IMR-90 (cell line): ENCODE results near the gene ELAC1. TPM values are rescaled to one million over a fixed set of nuclear protein-coding genes. Genes with fewer than 3 reads are reported as not detected.

ENCODE experiments used
- ATAC-seq: fragments of 200-7000 bp; cut with Tn5 transposase; 2 replicates; pipeline ENCODE4 v1.9.1; 2020; ENCODE audit warnings: low read depth, mild to moderate bottlenecking, moderate library complexity
- BruUV-seq: library from RNA; stranded (reverse); fragments of 400-500 nt; replicated peaks from 2 replicates; lab custom pipeline; 2021; lab: Mats Ljungman, UMichigan
- CTCF ChIA-PET: fragments of 300-600 bp; formaldehyde crosslinking; extraction: SDS; loops from one replicate; lab custom pipeline; 2021; ENCODE audit warnings: antibody characterized with exemption; lab: Yijun Ruan, JAX
- POLR2A ChIA-PET: fragments of 300-600 bp; sonication (Branson Sonifier 250); formaldehyde crosslinking; loops from one replicate; lab custom pipeline; 2022; ENCODE audit warnings: antibody characterized with exemption; ENCODE audit not compliant: unreplicated experiment; lab: Charles Lee
- DNase-seq: peaks from one replicate; pipeline ENCODE4 v3.0.0; 2013
- H2AFZ ChIP-seq: replicated peaks from 2 replicates; pipeline ENCODE3; 2013; ENCODE audit warnings: low read length, mild to moderate bottlenecking; ENCODE audit not compliant: poor library complexity
- H2AK5ac ChIP-seq: 2 replicates; pipeline ENCODE4 v1.6.1; 2013; ENCODE audit warnings: low read depth, low read length, inconsistent platforms
- H2AK9ac ChIP-seq: replicated peaks from 2 replicates; pipeline ENCODE3; 2013; ENCODE audit warnings: mild to moderate bottlenecking, low read depth, low read length, moderate library complexity; ENCODE audit not compliant: poor library complexity
- H2BK120ac ChIP-seq: 2 replicates; pipeline ENCODE4 v1.6.1; 2013; ENCODE audit warnings: low read depth, low read length, inconsistent platforms
- H2BK15ac ChIP-seq: 3 replicates; pipeline ENCODE4 v1.6.1; 2013; ENCODE audit warnings: low read depth, low read length, inconsistent platforms
- H2BK20ac ChIP-seq: 2 replicates; pipeline ENCODE4 v1.6.1; 2013; ENCODE audit warnings: low read depth, mild to moderate bottlenecking, inconsistent platforms, low read length, moderate library complexity
- H2BK5ac ChIP-seq: 2 replicates; pipeline ENCODE4 v1.6.1; 2013; ENCODE audit warnings: mild to moderate bottlenecking, low read depth, low read length, inconsistent platforms; ENCODE audit not compliant: poor library complexity, severe bottlenecking
- H3K14ac ChIP-seq: replicated peaks from 2 replicates; pipeline ENCODE4 v1.6.1; 2013; ENCODE audit warnings: low read depth, low read length, inconsistent platforms
- H3K18ac ChIP-seq: 2 replicates; pipeline ENCODE4 v1.6.1; 2013; ENCODE audit warnings: low read depth, low read length, control low read depth
- H3K23ac ChIP-seq: 2 replicates; pipeline ENCODE4 v1.6.1; 2013; ENCODE audit warnings: low read depth, low read length, inconsistent platforms
- H3K27ac ChIP-seq: 2 replicates; pipeline ENCODE4 v1.5.1; 2013; ENCODE audit warnings: mild to moderate bottlenecking, control low read depth, low read length; ENCODE audit not compliant: insufficient read depth
- H3K27me3 ChIP-seq: 2 replicates; pipeline ENCODE4 v1.6.1; 2013; ENCODE audit warnings: low read length; ENCODE audit not compliant: control insufficient read depth, insufficient read depth
- H3K36me3 ChIP-seq: 2 replicates; pipeline ENCODE4 v1.6.1; 2013; ENCODE audit warnings: low read length, mixed read lengths; ENCODE audit not compliant: control insufficient read depth, insufficient read depth
- H3K4ac ChIP-seq: 2 replicates; pipeline ENCODE4 v1.6.1; 2013; ENCODE audit warnings: low read depth, low read length, inconsistent platforms
- H3K4me1 ChIP-seq: 2 replicates; pipeline ENCODE4 v1.6.1; 2013; ENCODE audit warnings: low read length, mixed read lengths; ENCODE audit not compliant: control insufficient read depth, insufficient read depth
- H3K4me2 ChIP-seq: 2 replicates; pipeline ENCODE4 v1.6.1; 2013; ENCODE audit warnings: low read depth, mild to moderate bottlenecking, control low read depth, low read length, moderate library complexity
- H3K4me3 ChIP-seq: 2 replicates; pipeline ENCODE4 v1.5.1; 2013; ENCODE audit warnings: low read depth, mild to moderate bottlenecking, control low read depth, low read length, moderate library complexity; ENCODE audit not compliant: insufficient read depth
- H3K56ac ChIP-seq: 2 replicates; pipeline ENCODE4 v1.6.1; 2013; ENCODE audit warnings: low read length, inconsistent platforms; ENCODE audit not compliant: insufficient read depth; ENCODE audit errors: extremely low read depth
- H3K79me1 ChIP-seq, 2 experiments: 2 replicates each; pipeline ENCODE4 v1.6.1; 2013; ENCODE audit warnings: low read length in 2 of 2, inconsistent platforms in 1 of 2, low read depth in 1 of 2
- H3K9ac ChIP-seq: 2 replicates; pipeline ENCODE4 v1.6.1; 2013; ENCODE audit warnings: low read depth, low read length, control low read depth
- H3K9me1 ChIP-seq: 2 replicates; pipeline ENCODE4 v1.6.1; 2013; ENCODE audit warnings: low read length, inconsistent platforms; ENCODE audit not compliant: insufficient read depth
- H3K9me3 ChIP-seq: 2 replicates; pipeline ENCODE4 v1.6.1; 2013; ENCODE audit warnings: low read length; ENCODE audit not compliant: control insufficient read depth, insufficient read depth
- H4K20me1 ChIP-seq: 2 replicates; pipeline ENCODE4 v1.6.1; 2013; ENCODE audit warnings: low read length, inconsistent platforms; ENCODE audit not compliant: insufficient read depth
- H4K5ac ChIP-seq: 2 replicates; pipeline ENCODE4 v1.6.1; 2013; ENCODE audit warnings: mild to moderate bottlenecking, low read depth, low read length, control low read depth
- H4K8ac ChIP-seq, 2 experiments: 2 replicates each; pipeline ENCODE4 v1.6.1; 2013; ENCODE audit warnings: low read depth in 2 of 2, low read length in 2 of 2, control low read depth in 1 of 2, inconsistent platforms in 1 of 2
- H4K91ac ChIP-seq: 2 replicates; pipeline ENCODE4 v1.6.1; 2013; ENCODE audit warnings: low read depth, low read length, inconsistent platforms; ENCODE audit not compliant: insufficient read depth
- CHD1 ChIP-seq: IDR thresholded peaks from 2 replicates; pipeline ENCODE4 v1.6.1; 2012; ENCODE audit warnings: low read depth, low read length, improper control_type of control experiment
- ELK1 ChIP-seq: fragments of 150-350 bp; IDR thresholded peaks from 2 replicates; pipeline ENCODE4 v1.6.1; 2016; ENCODE audit warnings: low read depth, mild to moderate bottlenecking, low read length, moderate library complexity, borderline replicate concordance
- MAZ ChIP-seq: IDR thresholded peaks from 2 replicates; pipeline ENCODE4 v1.6.1; 2012; ENCODE audit warnings: low read depth, mild to moderate bottlenecking, low read length, improper control_type of control experiment, moderate library complexity, borderline replicate concordance
- MXI1 ChIP-seq: IDR thresholded peaks from 2 replicates; pipeline ENCODE4 v1.6.1; 2012; ENCODE audit warnings: low read depth, mild to moderate bottlenecking, low read length, moderate library complexity, borderline replicate concordance
- NFE2L2 ChIP-seq: fragments of 150-350 bp; IDR thresholded peaks from 2 replicates; pipeline ENCODE4 v1.6.1; 2016; ENCODE audit warnings: low read depth, mild to moderate bottlenecking, low read length
- RFX5 ChIP-seq: IDR thresholded peaks from 2 replicates; pipeline ENCODE4 v1.8.0; 2012; ENCODE audit warnings: low read depth, mild to moderate bottlenecking, low read length, moderate library complexity
- WGBS, 2 experiments: methylation state at CpG; one replicate each; pipeline versions ENCODE4 v1.1.5 to v1.1.7; 2013; ENCODE audit warnings: missing lambda C conversion rate in 2 of 2; ENCODE audit not compliant: insufficient read length in 1 of 2; ENCODE audit errors: extremely low coverage in 2 of 2; 5-methylcytosine and 5-hydroxymethylcytosine counted together
- dilution Hi-C: fragments of 300-500 bp; cut with HindIII; formaldehyde crosslinking; loops from one replicate; pipeline ENCODE4 v1.14.3; 2018; ENCODE audit warnings: low sequenced_read_pairs; ENCODE audit not compliant: unreplicated experiment
- in situ Hi-C: fragments of 300-500 bp; cut with MboI; formaldehyde crosslinking; loops from 3 replicates; pipeline ENCODE4 v1.14.3; 2019; ENCODE audit warnings: low sequenced_read_pairs, inconsistent platforms, mixed read lengths
- intact Hi-C: fragments of 100-400 bp; cut with micrococcal nuclease; formaldehyde crosslinking; loops from 2 replicates; pipeline ENCODE4 v1.10.0; 2022
- polyA plus RNA-seq, 3 experiments: library from polyadenylated mRNA; depleted of rRNA; stranded (reverse); fragments of >200 nt; gene quantifications; 2 replicates each; pipeline ENCODE4 v1.2.3, GENCODE V29; 2012; ENCODE audit warnings: low replicate concordance in 1 of 3
- total RNA-seq: library from RNA; depleted of rRNA; stranded (reverse); fragments of >200 nt; gene quantifications from 2 replicates; pipeline ENCODE4 v1.2.3, GENCODE V29; 2012

The ELAC1 gene
- total and polyA plus RNA-seq, 2 of the 4 experiments (the other 2 are of a cell fraction) = 5.2 to 8.4 TPM

- POLR2A ChIA-PET = no interaction called here
- H2AFZ ChIP-seq = no peak overlapping the region
- peaks cover 0 to 4% of the 10 kb centered on the region in 2 experiments; a peak in 1 of 4 replicates for H3K79me1 ChIP-seq
- H2AK9ac ChIP-seq = no peak overlapping the region
- H2AK5ac ChIP-seq = no peak overlapping the region
- no peak overlapping the region for H4K8ac ChIP-seq
- no peak overlapping the region for H3K23ac ChIP-seq
- no peak overlapping the region for H3K4ac ChIP-seq
- H3K4me1 ChIP-seq = no peaks in the 10 kb centered on the region
- BruUV-seq = no TSS peak
- ATAC-seq (0 out of 2 replicates have a peak, but pooled peaks have one; percentile 14), DNase-seq (no peak)
- intact Hi-C loops = no loop called here
- H2BK120ac ChIP-seq = no peak overlapping the region
- no peak overlapping the region for H3K9ac ChIP-seq
- CTCF ChIA-PET = no interaction called here
- WGBS, 2 experiments = 67% methylated on average over 1 of the region's 8 CpGs; no CpG with 5 or more reads in 1 of the 2 experiments
- no peaks in the 10 kb centered on the region for H3K36me3 ChIP-seq
- no peak for TF ChIP-seq ELK1
- TF ChIP-seq RFX5 = no peak
- no peak for TF ChIP-seq MAZ
- no peak for TF ChIP-seq CHD1
- TF ChIP-seq MXI1 = no peak
- TF ChIP-seq NFE2L2 = no peak
- no peak overlapping the region for H3K27ac ChIP-seq
- no peaks in the 10 kb centered on the region for H3K9me3 ChIP-seq
- H3K14ac ChIP-seq = no peak overlapping the region
- H3K56ac ChIP-seq = no peak overlapping the region
- H3K4me3 ChIP-seq = no peak overlapping the region
- H4K91ac ChIP-seq = no peak overlapping the region
- no peak overlapping the region for H3K18ac ChIP-seq
- H2BK5ac ChIP-seq = no peak overlapping the region
- dilution Hi-C loops = no loop called here
- H4K20me1 ChIP-seq = no peaks in the 10 kb centered on the region
- H2BK15ac ChIP-seq = no peak overlapping the region
- H2BK20ac ChIP-seq = no peak overlapping the region
- no peak overlapping the region for H3K4me2 ChIP-seq
- in situ Hi-C loops = no loop called here
- peaks cover 2% of the 10 kb centered on the region; the same call in 1 of the 2 replicates for H3K9me1 ChIP-seq
- no peak overlapping the region for H4K5ac ChIP-seq
- no peaks in the 10 kb centered on the region for H3K27me3 ChIP-seq
Observed at GRCh38 chr18:51017140-51017879, 49.5 kb downstream of the ELAC1 start.
